Body of pancreas (tissue), 4 donors: ENCODE measurements around the gene NME7. TPM values are rescaled to one million over a fixed set of nuclear protein-coding genes. Genes with fewer than 3 reads are reported as not detected.
A peak's percentile ranks its signal among the peaks of the same experiment; 100 is the strongest.

Source experiments
- ATAC-seq: fragments of 150-250 bp; one replicate; pipeline ENCODE4 v1.9.1; 2016
- DNase-seq, 4 donors: peaks; one replicate each; pipeline ENCODE4 v3.0.0-alpha.2; 2019
- H3K27ac ChIP-seq, 4 donors: fragments of 200-600 bp; sonication (generic); 1 replicate in 3 of 4; 2 replicates in 1 of 4; pipeline versions ENCODE4 v1.5.1 to v1.6.1; 2016 to 2019; ENCODE audit warnings: mild to moderate bottlenecking in 1 of 4, mixed read lengths in 1 of 4, moderate library complexity in 1 of 4
- H3K27me3 ChIP-seq, 2 donors: fragments of 200-600 bp; sonication (generic); one replicate each; pipeline ENCODE4 v1.6.0; 2016; ENCODE audit warnings: mild to moderate bottlenecking in 1 of 2
- H3K36me3 ChIP-seq, 2 donors: fragments of 200-600 bp; sonication (generic); replicated peaks in 1 of 2; 2 replicates each; pipeline ENCODE4 v1.5.1; 2016; ENCODE audit warnings: low read depth in 2 of 2; ENCODE audit not compliant: insufficient read depth in 1 of 2
- H3K4me1 ChIP-seq: fragments of 200-600 bp; sonication (generic); one replicate; pipeline ENCODE4 v1.6.0; 2016
- H3K4me3 ChIP-seq, 2 donors: fragments of 200-600 bp; sonication (generic); 1 replicate in 1 of 2; 2 replicates in 1 of 2; pipeline ENCODE4 v1.5.1; 2016 to 2019
- H3K9me3 ChIP-seq, 3 donors: fragments of 200-600 bp; sonication (generic); 1 replicate in 2 of 3; 2 replicates in 1 of 3; pipeline ENCODE4 v1.5.1; 2016
- CTCF ChIP-seq, 7 experiments: fragments of 450-650 bp in 4 of 7; fragments of 200-600 bp in 3 of 7; sonication (generic) in 3 of 7; IDR thresholded peaks; one replicate each; pipeline ENCODE4 v1.5.1; 2016 to 2019; ENCODE audit warnings: antibody characterized with exemption in 7 of 7
- POLR2A ChIP-seq, 3 donors: fragments of 450-650 bp; IDR thresholded peaks; one replicate each; pipeline ENCODE4 v1.6.1; 2016; ENCODE audit warnings: antibody characterized with exemption in 3 of 3, mild to moderate bottlenecking in 2 of 3
- WGBS, 2 donors: methylation state at CpG; one replicate each; pipeline ENCODE4 v1.1.5; 2017; 5-methylcytosine and 5-hydroxymethylcytosine counted together
- intact Hi-C: fragments of 100-400 bp; cut with DNase I; formaldehyde crosslinking; loops from one replicate; pipeline ENCODE4 v1.15.1; 2023
- total RNA-seq, 2 donors: library from RNA; depleted of rRNA; stranded (reverse); fragments of >200 nt; gene quantifications; one replicate each; pipeline ENCODE4 v1.1.0, GENCODE V29; 2016

Gene NME7
- total RNA-seq, 2 donors from 2014 or later, result 8.9 to 23.9 TPM

GRCh38 chr1:169371404-169371803 is 3.8 kb upstream of the NME7 start:
- intact Hi-C loops, result no loop called here
- peaks cover 0 to 5% of the 10 kb centered on the region in 2 donors for H3K36me3 ChIP-seq
- 56 to 70% methylated on average over 1 of the region's 1 CpG for WGBS, 2 donors
- TF ChIP-seq POLR2A (IDR thresholded peaks at IDR 0.05) (no peak), CTCF (IDR thresholded peaks at IDR 0.05) (no peak)
- no peaks in the 10 kb centered on the region for H3K9me3 ChIP-seq
- ATAC-seq (no peak), DNase-seq (no peak)
- H3K27me3 ChIP-seq, result no peaks in the 10 kb centered on the region
- H3K4me3 ChIP-seq, result no peak overlapping the region
- H3K4me1 ChIP-seq, result peaks cover 16% of the 10 kb centered on the region
- no peak overlapping the region for H3K27ac ChIP-seq

- no peak for TF ChIP-seq CTCF (IDR thresholded peaks at IDR 0.05)
- TF ChIP-seq POLR2A (IDR thresholded peaks at IDR 0.05), result peak in 1 of 3 donors; percentile 12
- Histone ChIP-seq H3K27ac (peak overlapping the region; percentile 65 to 89 (median 81)), H3K9me3 (no peaks in the 10 kb centered on the region), H3K4me1 (peaks cover 16% of the 10 kb centered on the region), H3K4me3 (peak overlapping the region; percentile 20 to 46), H3K27me3 (no peaks in the 10 kb centered on the region), H3K36me3 (peaks cover 0 to 5% of the 10 kb centered on the region in 2 donors)
- intact Hi-C loops, result no loop called here
- ATAC-seq (no peak), DNase-seq (peak in 3 of 4 donors; percentile 12 to 21 (median 19))
- 1% methylated on average over 16 of the region's 16 CpGs for WGBS, 2 donors
Measured at GRCh38 chr1:169368406-169368769, 791 bp upstream of the NME7 start.

GRCh38 chr1:169367096-169367685 is 406 bp downstream of the NME7 start:
- WGBS, 2 donors, result 5 to 9% methylated on average over 15 of the region's 15 CpGs
- DNase-seq, result no peak
- Histone ChIP-seq H3K9me3 (no peaks in the 10 kb centered on the region), H3K36me3 (peaks cover 0 to 3% of the 10 kb centered on the region in 2 donors), H3K27ac (peak overlapping the region in 3 of 4 donors; percentile 76 to 89 (median 86)), H3K4me3 (peak overlapping the region; percentile 20 to 46), H3K4me1 (peaks cover 16% of the 10 kb centered on the region), H3K27me3 (no peaks in the 10 kb centered on the region)
- no peak for TF ChIP-seq CTCF (IDR thresholded peaks at IDR 0.05)
- TF ChIP-seq POLR2A (IDR thresholded peaks at IDR 0.05), result no peak
- peak; percentile 4 for ATAC-seq
- intact Hi-C loops, result no loop called here

GRCh38 chr1:169364948-169365347 is 2.6 kb downstream of the NME7 start:
- DNase-seq, result no peak
- H3K36me3 ChIP-seq, result no peaks in the 10 kb centered on the region
- peaks cover 16% of the 10 kb centered on the region for H3K4me1 ChIP-seq
- no peaks in the 10 kb centered on the region for H3K27me3 ChIP-seq
- intact Hi-C loops, result no loop called here
- no peaks in the 10 kb centered on the region for H3K9me3 ChIP-seq
- H3K4me3 ChIP-seq, result no peak overlapping the region
- ATAC-seq, result no peak
- 94 to 96% methylated on average over 2 of the region's 2 CpGs for WGBS, 2 donors
- no peak for TF ChIP-seq CTCF (IDR thresholded peaks at IDR 0.05)
- no peak for TF ChIP-seq POLR2A (IDR thresholded peaks at IDR 0.05)
- no peak overlapping the region for H3K27ac ChIP-seq
